Embryonic facial prominence (tissue), 1 donor: ENCODE measurements around the gene PSMB11.

Experiments
- DNase-seq: peaks from one replicate; pipeline ENCODE4 v3.0.0-alpha.2; 2016; ENCODE audit errors: extremely low spot score

Gene PSMB11

DNA sequence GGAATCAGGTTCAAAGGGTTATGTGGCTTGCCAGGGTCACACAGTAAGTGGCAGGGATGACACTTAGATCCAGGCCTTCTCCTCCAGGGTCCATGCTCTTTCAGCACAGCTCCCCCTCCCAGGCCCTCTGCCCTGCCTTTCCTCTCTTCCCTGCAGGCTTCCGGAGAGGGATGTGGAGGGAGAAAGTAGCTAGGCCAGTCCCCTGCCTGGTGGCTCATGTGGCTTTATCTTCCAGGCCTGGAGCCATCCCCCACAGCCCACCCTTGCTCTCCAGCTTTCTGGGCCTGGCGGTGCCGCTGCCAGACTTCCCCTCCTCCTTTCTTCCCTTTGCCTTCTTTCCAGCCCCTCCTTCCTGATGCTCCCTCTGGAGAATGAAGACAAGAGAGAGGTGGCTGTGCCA lies 1.7 kb downstream of the PSMB11 start:
- no peak for DNase-seq

DNA sequence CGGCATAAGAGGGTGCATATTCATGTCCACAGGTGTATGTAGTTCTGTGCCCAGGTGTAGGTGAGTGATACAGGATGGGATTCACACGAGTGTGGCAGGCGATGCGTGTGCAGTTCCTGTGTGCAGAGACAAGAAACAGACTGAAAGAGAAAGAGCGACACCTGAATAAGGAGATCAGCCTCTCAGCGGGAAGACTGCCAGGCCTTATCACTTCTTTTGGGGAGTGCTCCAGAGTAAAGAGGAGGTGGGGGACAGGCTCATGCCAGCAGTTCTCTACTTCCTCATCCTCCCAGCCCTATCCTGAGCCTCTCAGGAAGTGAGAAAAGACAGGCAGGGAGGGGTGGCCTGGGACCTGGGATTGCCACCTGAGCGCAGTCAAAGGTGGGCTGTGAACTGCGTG lies 2.8 kb downstream of the PSMB11 start:
- DNase-seq, result no peak

DNA sequence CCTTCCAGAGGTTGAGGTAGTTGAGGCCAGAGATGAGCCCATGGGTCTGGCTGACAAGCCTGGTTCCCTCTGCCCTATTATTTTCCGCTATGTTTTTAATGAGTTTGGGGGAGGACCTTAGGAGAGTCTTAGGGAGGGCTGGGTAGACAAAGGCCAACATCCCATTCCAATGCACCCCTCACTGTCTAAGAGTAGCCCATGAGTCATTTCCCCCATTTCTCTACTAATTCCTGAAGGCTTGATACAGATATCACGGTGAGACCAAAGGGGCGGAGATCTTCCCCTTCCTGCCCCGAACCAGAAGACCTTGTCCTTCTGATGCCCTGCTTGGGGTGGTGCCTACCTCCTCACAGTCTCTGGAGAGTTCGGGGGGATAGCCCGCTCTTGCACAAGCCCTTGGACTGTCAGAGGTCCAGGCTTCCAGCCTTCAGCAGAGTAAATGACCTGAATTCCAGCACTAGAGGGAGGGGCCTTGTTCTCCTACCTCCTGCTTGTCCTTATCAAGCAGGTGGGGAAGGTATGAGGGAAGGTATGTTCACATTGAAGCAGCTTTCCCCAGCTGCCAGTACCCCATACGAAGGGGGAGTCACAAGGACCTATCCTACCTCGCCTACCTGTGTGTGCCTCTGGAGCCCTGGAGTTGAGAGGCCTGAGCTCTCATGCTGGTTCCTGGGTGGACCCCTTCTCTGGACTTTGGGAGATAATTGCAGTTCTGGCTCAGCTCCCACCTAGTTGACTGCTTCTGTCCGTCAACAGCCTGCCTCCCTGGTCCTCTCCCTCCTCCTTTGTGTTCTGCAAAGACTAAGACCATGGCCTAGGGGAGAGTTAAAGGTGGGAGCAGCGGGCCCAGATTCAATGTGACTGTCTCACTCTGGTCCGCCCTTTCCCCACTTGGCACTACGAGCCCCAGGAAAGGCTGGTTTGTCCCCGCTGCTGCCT lies 3.7 kb downstream of the PSMB11 start:
- DNase-seq, result no peak

DNA sequence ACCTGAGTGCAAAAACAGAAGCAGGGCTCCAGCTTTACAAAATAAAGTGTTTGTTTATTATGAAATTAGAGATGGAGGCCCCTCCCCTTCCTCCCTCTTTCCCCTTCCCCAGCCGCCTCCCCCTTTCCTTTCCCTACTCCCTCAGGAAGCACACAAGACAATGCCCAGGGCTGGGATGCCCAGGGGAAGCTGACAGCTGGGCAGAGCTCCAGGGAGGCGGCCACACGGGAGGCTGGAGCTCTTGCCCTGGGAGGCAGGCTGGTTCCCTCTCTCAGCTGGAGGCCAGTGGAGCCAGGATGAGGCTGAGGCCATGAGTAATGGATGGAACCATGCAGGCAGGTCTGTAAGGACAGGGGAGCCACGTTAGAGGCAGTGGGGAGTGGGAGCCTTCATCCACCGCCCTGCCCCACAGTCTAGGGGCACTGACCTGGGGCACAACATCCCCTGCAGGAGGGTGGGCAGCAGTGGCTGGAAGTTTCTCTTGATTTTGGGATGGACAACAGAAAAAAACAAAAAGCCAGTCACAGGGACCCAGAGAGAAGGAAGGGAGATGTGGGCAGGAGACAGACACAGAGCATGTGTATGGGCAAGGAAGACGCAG lies 5.1 kb downstream of the PSMB11 start:
- no peak for DNase-seq

DNA sequence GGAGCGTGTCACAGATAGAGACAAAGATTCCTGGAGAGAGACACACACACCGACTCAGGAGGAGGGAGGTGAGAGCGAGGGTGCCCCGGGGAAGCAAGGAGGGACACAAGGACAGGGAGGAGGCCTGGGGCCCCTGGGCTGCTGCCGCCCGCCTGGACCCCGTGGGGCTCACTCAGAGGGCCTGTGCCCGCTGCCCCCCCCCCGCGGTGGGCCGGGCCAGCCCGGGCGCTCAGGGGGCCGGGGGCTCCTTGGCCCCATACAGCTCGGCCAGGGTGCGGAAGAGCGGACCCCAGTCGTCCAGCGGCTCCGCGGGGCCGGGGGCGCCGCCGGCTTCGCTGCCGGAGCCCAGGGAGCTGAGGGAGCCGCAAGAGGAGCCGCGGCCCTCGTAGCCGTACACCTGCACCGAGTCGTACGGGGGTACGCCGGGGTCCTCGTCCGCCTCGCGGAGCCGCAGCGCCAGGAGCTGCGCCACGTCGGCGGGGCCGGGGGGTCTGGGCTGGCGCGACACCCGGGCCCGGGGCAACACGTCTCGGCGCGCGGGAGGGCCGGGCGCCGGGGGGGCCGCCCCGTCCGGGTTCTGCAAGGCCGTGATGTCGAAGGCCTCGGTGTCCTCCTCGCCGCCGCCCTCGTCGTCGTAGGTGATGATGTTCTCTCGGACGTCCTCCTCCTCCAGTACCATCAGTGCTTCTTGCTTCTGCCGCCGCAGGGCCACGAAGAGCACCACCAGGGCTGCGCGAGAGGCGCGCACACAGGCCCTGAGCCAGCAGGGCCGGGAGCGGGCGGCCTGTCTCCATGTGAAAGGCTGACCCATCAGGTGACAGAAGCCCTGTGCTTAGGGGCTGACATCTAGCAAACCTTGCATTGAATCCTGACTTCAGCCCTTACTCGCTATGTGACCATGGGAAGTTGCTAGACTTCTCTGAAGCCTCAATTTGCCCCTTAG lies 6.0 kb downstream of the PSMB11 start:
- DNase-seq, result no peak

DNA sequence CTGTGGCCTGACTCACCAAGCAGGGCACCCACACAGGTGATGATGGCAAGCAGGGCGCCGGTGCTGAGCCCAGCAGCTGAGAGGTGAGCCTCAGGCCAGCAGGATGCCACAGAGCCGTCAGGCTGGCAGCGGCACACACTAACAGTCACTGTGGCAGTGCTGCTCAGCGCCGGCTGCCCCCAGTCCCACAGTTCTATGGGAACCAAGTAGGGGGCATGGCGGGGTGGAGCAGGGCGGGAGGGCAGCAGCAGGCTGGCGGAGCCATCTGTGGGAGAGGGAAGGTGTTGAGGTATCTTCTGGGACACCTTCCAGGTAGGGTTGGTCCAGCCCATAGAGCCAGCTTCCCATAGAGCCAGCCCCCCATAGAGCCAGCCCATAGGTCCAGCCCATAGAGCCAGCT lies 7.0 kb downstream of the PSMB11 start:
- no peak for DNase-seq

DNA sequence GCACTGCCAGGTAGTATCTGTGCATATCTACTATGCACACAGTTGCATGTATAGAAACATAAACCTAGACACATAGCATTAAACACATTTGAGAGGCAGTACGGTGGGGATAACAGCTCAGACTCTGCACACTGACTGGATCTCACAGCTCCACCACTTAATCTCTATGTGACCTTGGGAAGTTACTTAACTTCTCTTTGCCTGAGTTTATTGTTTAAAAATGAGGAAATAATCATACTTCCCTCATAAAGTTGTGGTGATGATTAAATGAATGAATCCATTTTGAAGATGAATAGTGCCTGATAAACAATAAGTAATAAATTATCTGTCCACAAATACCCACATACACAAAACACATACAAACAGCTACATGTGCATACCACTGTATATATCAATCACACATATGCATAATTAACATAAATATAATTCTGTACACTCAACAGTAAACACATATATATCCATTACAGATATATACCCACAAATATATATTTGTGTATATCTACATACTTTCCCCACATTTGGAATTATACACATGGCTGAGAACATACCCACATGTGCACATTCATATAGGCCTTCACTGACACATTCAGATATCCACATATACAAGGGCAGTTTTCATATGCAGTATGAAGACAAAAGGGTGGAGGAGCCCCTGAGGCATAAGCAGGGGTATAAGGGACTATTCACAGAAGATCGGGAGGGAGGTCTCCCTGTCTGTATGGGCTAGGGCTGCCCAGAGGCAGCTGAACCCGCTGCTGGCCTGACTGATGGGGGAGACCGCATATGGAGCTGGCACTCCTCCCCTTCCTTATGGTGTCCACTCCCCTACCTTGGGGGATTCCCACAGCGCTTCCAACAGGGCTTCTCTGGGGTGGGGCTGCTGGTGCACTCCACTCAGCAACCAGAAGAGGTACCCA lies 9.4 kb downstream of the PSMB11 start:
- DNase-seq, result no peak

DNA sequence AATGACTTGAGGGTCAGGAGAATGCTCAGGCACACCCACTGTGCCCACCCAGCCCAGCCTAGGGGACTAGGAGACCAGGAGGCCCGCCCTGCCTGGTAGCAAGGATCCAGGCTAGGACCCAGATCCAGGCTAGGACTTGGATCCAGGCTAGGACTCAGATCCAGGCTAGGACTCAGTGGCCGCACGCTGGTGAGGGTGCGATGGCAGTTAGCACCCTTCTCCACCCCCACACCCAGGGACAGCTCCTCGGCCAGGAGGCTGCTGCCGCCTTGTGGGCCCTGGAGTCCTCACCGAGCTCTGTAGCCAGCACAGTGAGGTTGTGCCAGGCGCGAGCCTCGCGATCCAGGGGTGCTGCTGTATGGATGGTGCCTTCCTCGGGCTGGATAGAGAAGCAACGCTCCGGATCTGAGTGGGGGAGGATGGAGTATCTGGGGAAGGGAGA lies 10.2 kb downstream of the PSMB11 start:
- no peak for DNase-seq

DNA sequence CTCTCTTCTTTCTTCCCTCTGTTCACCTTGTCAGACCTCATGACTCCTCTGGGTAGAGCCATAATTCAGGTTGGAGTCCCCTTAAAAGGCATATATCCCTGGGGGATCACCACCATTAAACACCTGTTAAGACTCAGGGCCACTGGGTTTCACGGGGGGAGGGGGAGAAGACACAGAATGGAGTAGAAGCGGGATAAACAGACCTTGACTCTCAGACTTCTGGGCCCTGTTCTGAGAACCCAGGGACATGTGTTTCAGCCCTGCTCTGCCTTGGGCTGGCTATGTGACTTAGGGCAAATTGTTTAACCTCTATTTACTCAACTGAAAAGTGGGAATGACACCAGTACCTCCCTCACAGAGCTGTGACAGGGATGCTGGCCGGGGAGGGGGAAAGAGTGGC lies 10.7 kb downstream of the PSMB11 start:
- DNase-seq, result no peak

DNA sequence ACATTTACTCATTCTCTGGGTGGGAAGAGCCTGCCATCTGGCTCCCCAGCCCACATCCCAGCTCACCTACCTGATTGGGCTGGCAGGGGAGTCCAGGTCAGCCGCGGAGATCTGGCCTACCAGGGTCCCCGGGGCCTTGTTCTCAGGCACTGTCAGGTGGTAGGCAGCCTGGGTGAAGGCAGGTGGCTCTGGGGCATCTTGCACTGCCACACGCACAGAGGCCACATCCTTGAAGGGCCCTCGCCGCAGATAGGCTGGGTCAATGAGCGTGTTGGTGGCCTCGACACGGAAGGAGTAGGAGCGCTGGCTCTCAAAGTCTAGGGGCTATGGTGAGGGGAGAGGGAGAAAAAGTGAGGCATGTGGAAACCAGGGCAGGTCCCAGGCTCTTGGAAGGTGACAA lies 11.4 kb downstream of the PSMB11 start:
- no peak for DNase-seq

DNA sequence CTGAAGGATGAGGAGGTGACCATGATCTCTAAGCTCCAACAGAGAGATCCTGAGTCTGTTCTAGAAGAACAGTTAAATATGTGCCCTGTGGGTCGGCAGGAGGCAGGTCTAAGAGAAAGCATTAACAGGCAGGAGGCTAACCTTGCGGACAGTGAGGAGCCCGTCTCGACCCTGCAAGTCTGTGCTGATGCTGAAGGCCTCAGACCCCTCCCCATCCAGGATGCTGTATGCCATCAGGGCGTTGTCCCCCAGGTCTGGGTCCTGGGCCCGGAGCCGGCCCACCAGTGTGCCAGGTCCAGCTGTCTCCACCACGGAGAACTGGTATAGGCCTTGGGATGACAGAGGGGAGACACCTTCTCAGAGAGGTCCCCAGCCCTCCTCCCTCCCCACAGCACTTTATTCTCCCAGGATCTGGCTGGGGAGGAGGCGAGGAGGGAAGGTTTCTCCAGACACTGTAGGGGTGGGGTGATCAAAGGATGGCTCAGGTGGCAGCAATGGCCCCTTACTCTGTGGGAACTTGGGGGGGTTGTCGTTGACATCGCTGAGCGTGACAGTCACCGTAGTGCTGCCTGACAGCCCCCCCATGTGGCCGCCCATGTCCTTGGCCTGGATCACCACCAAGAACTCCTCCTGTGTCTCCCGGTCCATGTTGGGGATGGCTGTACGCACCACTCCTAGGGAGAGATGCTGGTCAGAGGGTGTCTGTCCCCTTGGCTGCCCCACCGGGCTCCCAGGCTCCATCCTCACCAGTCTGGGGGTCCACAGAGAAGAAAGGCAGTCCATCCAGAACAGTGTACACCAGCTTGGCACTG lies 12.2 kb downstream of the PSMB11 start:
- no peak for DNase-seq

DNA sequence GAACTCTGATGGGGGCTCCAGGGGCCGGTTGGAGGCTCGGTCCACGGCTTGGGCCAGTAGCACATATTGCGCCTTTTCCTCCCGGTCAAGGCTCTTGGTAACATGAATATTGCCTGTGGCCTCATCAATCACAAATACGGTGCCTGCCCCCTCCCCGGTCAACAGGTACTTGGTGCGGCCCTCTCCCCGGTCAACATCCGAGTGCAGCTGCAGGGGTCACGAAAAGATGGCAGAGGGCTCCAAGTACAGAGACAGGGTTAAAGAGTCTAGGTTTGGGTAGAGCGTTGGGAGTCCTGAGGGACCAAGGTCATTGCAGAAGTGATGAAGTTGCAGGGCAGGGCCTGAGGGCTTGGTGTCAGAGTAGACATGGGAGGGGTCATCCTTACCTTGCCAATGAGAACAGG lies 13.1 kb downstream of the PSMB11 start:
- no peak for DNase-seq

DNA sequence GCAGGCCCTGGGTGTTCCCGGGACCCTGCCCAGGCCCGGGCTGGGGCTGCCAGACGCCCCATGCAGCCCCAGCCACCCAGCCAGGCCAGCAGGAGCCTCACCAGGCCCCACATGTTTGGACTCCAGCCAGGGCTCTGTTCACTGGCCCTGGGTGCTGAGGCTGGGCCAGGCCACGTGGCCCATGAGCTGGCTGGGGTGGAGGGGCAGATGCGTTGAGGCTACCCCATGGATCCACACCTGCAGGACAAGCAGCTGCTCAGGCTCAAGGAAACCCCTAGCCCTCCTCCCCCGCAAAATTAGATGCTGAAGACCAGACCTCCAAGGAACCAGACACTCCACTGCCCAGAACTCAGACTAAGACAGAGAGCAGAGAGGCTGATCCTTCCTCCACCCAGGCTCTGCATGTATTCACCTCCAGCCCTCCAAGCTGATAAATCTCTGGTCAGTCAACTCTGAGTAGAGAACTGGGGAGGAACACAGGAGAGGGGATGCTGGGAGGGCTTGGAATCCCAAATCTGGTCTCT lies 13.7 kb downstream of the PSMB11 start:
- no peak for DNase-seq

DNA sequence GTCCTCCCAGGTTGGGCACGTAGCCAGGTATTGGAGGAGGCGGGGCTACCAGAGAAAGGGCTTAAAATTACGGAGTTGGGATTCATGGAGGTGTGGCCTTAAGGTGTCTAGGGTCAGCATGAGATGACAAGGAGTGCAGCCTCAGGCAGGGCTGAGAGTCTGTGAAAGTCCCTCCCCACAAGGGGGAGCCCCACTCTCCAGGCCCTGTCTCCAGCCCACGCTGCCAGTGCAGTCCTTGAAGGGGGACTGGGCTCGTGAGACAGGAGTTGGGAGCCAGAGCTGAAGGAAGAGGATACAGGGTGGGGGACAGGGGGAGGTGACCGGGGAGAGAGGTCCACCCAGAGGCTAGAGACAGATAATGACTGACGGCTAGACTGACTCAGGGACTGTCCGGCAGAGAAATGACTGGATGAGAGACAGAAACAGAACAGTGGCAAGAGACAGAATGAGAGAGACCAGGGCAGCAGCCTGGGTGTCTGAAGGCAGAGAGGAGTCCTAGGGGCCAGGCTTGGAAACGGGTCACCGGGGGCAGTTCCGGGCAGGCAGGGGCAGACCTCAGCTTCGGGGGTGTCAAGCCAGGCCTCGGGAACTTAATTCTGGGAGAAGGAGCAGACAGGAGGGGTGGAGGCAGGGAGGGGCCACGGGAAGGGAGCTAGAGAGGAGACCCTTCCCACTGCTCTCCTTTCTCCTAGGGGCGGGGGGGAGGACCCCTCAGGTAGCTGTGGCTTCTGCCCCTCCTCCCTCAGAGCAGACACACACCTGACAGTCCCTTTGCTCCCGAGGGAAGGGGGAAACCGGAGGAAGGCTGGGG lies 14.3 kb downstream of the PSMB11 start:
- DNase-seq, result no peak

DNA sequence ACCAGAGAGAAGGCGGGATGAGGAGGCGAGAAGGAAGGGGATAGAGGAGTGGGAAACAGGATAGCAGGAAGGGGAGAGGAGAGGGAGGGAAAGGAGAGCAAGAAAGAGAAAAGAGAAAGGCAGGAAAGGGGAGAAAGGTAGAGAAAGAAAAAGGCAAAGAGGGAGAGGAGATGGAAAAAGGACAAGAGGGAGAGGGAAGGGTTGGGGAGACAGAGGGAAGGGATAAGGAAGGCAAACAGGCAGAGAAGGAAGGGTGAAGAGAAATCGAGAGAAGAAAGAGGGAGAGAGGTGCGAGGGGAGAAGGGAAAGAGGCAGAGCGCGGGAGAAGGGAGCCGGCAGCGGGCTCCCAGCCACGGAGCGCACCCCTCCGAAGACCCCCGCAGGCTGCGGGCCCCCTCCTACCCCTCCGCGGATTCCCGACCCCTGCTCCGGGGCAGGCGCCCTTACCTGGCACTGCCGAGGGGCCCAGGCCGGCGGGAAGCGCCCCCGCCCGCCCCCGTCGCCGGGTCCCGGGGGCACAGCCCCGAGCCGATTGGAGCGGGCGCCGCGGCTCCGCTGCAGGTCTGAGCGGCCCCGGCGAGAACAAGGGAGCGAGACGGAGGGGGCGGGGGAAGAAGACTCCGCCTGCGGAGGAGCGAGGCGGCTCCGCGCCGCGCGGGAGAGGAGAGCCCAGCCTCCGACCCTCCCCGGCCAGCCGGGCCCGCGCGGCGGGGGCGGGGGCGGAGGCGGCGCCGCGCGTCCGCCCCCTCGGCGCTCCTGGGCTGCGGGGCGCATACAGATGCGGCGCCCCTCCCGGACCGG lies 15.1 kb downstream of the PSMB11 start, which contains the start of gene CDH24:
CDH24 (minus strand) TSS at position 565 of the 801 bp plus-strand sequence. CDS start 1,787 bp downstream, outside the sequence.
- DNase-seq, result peak; percentile 70

DNA sequence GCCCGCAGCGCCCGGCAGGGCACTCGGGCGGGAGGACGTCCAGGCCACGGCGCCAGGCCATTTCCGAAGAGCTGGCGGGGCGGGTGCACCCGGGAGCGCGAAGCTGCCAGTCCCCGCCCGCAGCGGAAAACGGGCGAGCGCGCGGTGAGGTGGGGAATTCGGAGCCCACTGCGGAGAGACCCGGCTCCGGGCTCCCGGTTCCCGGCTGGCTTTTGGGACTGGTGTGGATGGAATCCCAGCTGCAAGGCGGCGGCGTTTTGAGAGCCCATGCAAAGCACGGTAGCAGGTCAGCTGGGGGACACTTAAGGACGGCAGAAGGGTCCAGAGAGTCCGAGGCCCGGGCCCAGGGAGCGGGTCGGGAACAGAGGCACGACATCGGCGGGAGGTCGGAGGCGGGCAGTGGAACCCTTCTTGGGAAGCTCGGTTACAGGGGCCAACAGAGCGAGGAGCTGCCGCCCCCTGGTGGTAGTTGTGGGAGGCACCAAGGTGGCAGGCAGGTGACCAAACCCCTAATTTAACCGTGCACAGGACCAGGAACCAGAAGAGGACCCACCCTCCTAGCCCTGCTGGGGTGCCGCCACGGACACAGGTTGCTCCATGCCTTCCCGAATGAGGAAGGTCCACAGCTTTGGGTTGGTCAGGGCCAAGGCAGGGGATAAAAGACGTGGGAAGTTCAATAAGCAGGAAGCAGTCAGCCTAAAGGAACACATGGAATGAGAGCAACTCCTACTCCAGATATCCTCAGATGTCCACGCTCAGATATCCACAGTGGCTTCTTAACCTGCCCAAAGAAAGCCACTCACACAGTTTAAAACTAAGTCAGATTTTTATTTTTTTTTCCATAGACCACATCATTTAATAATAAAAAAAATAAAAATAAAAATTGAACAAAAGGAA lies 16.0 kb downstream of the PSMB11 start:
- DNase-seq, result peak; percentile 70
